ENCODE results near the gene CCNH. TPM values are rescaled to one million over a fixed set of nuclear protein-coding genes. Genes with fewer than 3 reads are reported as not detected.

CCNH gene
- total RNA-seq, 1 donor from 2014 or later: 20.3 TPM

DNA sequence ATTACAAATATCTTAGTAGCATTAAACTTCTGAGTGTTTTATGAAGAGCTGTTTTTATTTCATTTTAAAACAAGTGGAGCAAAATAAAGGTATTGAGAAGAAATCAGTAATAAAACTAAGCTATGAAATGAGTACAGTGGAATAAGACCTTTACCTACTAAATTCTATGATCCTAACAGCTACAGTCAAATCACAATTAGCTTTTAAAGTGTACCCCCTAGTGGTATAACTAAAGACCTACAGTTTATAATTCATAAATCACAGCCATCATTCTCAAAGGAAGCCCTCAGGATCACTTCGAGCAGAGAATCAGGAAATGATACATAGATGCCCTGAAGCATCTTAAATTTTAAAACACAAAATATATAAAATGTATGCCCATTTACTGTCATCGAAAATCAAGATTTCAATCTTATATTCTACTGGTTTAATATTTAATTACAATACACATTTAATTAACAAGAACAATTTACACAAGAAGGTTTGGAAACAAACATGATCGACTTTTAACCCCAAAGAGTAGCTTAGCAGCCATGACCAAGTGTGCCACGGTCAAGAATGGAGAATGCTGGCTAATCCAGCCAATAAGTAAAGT is 12.3 kb downstream of the CCNH start:
- no peak overlapping the region for H3K27ac ChIP-seq (replicated peaks)
- peaks cover 14% of the 10 kb centered on the region for H3K4me1 ChIP-seq
- H3K9me3 ChIP-seq (replicated peaks): peaks cover 6% of the 10 kb centered on the region
- intact Hi-C loops (cut with micrococcal nuclease): loop anchor here (5.0 kb wide), 1 partner anchor 333 kb away; no protein-coding TSS in a partner anchor
- peaks cover 85% of the 10 kb centered on the region for H3K36me3 ChIP-seq
- no peak overlapping the region for H3K4me3 ChIP-seq
- DNase-seq: no peak
- no peaks in the 10 kb centered on the region for H3K27me3 ChIP-seq (ENCODE audit: low read depth)
- TF ChIP-seq, protein P1, sequence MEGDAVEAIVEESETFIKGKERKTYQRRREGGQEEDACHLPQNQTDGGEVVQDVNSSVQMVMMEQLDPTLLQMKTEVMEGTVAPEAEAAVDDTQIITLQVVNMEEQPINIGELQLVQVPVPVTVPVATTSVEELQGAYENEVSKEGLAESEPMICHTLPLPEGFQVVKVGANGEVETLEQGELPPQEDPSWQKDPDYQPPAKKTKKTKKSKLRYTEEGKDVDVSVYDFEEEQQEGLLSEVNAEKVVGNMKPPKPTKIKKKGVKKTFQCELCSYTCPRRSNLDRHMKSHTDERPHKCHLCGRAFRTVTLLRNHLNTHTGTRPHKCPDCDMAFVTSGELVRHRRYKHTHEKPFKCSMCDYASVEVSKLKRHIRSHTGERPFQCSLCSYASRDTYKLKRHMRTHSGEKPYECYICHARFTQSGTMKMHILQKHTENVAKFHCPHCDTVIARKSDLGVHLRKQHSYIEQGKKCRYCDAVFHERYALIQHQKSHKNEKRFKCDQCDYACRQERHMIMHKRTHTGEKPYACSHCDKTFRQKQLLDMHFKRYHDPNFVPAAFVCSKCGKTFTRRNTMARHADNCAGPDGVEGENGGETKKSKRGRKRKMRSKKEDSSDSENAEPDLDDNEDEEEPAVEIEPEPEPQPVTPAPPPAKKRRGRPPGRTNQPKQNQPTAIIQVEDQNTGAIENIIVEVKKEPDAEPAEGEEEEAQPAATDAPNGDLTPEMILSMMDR (IDR thresholded peaks at IDR 0.05; ENCODE audit: borderline replicate concordance): peak; percentile 79

DNA sequence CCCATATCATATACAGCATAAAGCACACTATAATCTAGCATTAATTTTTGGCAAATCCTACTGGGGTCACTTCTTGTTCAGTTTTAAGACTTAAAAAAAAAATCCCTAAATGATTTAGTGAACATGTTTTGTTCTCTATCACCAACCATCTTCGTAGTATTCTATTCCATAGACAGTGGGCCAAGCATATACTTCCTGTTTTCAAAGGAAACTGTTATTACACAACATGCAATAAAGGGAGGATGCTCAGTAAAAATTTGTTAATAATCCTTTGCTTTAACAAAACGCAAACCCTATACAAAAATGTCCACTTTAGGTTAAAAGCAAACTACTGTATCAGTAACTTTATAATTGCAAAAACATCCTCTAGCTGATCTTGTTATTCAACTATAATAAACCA is 13.0 kb downstream of the CCNH start:
- Histone ChIP-seq H3K4me1 (peaks cover 12% of the 10 kb centered on the region), H3K36me3 (peaks cover 85% of the 10 kb centered on the region), H3K27ac (replicated peaks) (no peak overlapping the region)

DNA sequence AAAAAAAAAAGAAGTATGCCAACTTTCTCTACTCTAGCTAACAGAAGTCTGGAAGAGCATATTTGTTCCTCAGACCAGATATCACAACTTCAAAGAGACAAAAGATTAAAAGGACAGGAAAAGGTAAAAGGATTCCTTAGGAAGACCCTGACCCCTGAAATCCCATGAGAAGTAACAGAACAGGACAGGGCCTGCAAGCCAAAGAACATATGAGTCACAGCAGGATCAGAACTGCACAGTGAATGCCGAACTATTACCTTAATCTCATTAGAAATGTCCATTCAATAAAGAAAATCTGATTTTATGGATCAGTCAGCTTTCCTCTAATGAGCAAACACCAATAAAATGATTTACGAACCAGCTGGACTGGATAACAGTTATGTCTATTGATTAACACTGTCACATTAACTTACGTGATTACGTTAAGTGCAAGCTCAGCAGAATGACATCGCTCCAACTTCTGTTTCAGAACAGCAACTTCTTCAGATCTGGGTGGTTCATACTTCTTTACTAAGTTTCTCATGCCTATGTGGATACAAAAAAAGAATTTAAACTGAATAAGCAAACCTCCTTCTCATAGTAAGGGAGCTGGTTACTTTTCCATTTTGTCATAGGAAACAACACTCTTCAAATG is 13.6 kb downstream of the CCNH start:
- intact Hi-C loops (cut with micrococcal nuclease): no loop called here
- Histone ChIP-seq H3K9me3 (replicated peaks) (peaks cover 6% of the 10 kb centered on the region), H3K4me3 (no peak overlapping the region), H3K4me1 (peaks cover 8% of the 10 kb centered on the region), H3K27ac (replicated peaks) (no peak overlapping the region), H3K36me3 (peaks cover 85% of the 10 kb centered on the region), H3K27me3 (ENCODE audit: low read depth) (no peaks in the 10 kb centered on the region)
- TF ChIP-seq, protein P1 (IDR thresholded peaks at IDR 0.05; ENCODE audit: borderline replicate concordance): no peak
- no peak for DNase-seq

More for the DNA sequence above, 13.0 kb downstream of the CCNH start:
- H3K27me3 ChIP-seq (ENCODE audit: low read depth): no peaks in the 10 kb centered on the region
- peaks cover 6% of the 10 kb centered on the region for H3K9me3 ChIP-seq (replicated peaks)
- TF ChIP-seq, protein P1 (IDR thresholded peaks at IDR 0.05; ENCODE audit: borderline replicate concordance): no peak
- H3K4me3 ChIP-seq: no peak overlapping the region
- no peak for DNase-seq
- intact Hi-C loops (cut with micrococcal nuclease): loop anchor here (5.0 kb wide), 1 partner anchor 332 kb away; no protein-coding TSS in a partner anchor

DNA sequence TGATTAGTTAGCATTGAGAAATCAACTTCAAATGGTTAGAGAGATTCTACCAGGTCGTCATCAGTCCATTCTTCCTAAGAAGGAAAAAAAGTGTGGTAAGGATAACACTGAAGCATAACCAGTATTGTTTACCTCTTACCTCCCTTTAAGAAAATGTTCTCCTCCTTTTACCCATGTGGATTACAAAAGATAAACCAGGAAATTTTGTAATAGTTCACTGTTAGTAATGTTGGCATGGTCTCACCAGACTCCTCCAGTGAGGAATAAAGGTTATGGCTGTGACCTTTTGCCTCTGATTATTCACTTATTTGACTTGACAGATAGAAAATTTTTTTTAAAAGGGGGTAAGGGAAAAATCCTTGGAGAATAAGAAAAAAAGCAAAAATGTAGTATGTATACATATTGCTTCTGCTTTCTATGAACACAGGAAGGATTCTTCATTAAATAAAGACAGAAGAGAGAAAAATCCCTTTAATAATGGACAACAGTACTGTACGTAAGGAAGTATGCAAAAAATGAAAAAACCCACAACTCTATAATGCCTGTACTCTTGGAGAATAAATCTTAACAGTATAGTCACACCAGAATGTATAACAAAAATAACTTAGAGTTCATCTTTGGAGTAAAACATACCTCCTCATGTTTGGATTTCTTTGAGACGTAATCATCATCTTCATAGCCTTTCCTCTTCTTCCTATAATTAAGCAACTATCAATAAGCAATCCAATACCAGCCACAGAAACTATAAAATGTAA is 18.1 kb downstream of the CCNH start:
- Histone ChIP-seq H3K9me3 (replicated peaks) (no peaks in the 10 kb centered on the region), H3K27me3 (ENCODE audit: low read depth) (no peaks in the 10 kb centered on the region), H3K4me3 (no peak overlapping the region), H3K36me3 (peaks cover 91% of the 10 kb centered on the region), H3K4me1 (peaks cover 4% of the 10 kb centered on the region), H3K27ac (replicated peaks) (no peak overlapping the region)
- no peak for DNase-seq
- TF ChIP-seq, protein P1 (IDR thresholded peaks at IDR 0.05; ENCODE audit: borderline replicate concordance): no peak
- intact Hi-C loops (cut with micrococcal nuclease): no loop called here

DNA sequence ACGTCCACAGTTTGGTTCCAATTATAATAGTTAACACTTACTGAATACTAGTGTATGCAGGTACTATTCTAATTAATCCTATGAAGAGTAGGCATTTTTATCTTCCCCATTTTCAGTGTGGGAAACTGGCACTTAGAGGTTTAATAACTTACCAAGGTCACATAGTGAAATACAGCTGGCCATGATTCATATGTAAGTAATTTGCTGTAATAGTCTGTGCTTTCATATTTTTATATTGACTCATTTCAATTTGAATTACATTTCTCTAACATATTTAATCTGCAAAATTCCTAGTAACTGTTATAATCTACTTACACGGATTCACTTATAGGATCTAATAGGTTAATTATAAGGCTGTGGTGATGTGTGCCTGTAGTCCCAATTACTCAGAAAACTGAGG is 19.4 kb downstream of the CCNH start:
- Histone ChIP-seq H3K27ac (replicated peaks) (no peak overlapping the region), H3K4me1 (peaks cover 8% of the 10 kb centered on the region), H3K9me3 (replicated peaks) (no peaks in the 10 kb centered on the region), H3K4me3 (no peak overlapping the region), H3K36me3 (peaks cover 92% of the 10 kb centered on the region), H3K27me3 (ENCODE audit: low read depth) (no peaks in the 10 kb centered on the region)
- TF ChIP-seq, protein P1 (IDR thresholded peaks at IDR 0.05; ENCODE audit: borderline replicate concordance): no peak
- DNase-seq: no peak
- intact Hi-C loops (cut with micrococcal nuclease): no loop called here

All from left ventricle myocardium inferior (tissue), 1 donor.